NK-92 (cell line): ENCODE results near the gene C2CD2.

ENCODE experiments used
- DNase-seq: peaks from one replicate; lab custom pipeline; 2025; ENCODE audit not compliant: unreplicated experiment; lab: John Stamatoyannopoulos, UW

C2CD2 gene

GRCh38 chr21:41933313-41934079 lies 20.3 kb downstream of the C2CD2 start:
- no peak for DNase-seq

GRCh38 chr21:41932576-41933312 lies 21.1 kb downstream of the C2CD2 start:
- DNase-seq, result no peak

- no peak for DNase-seq
Measured at GRCh38 chr21:41932191-41932575, 21.6 kb downstream of the C2CD2 start.

DNA sequence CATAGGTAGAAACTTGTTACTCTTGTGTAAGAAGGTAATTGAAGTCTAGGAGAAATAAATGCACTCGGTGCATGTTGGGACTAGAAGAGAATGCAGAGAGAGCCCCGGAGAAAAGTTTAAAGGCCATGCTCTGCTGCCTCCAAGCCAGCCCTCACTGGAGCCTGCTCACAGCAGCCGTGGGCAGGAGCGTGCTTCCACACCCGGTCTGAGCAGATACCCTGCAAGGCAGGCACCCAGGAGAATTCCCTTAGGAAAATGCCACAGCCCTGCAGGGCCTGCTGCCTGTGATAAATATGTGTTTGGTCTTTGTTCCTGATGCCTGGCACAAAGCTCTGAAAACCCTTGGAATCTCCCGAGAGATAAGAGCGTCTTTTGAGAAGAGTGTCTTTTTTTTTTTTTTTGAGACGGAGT lies 22.8 kb downstream of the C2CD2 start:
- DNase-seq, result no peak

GRCh38 chr21:41929248-41929647 lies 24.6 kb downstream of the C2CD2 start:
- no peak for DNase-seq

- no peak for DNase-seq
Measured at GRCh38 chr21:41928621-41929220, 25.1 kb downstream of the C2CD2 start.

- no peak for DNase-seq
Measured at GRCh38 chr21:41927727-41928409, 25.9 kb downstream of the C2CD2 start.

- DNase-seq, result no peak
Measured at GRCh38 chr21:41926807-41927171, 27.0 kb downstream of the C2CD2 start.

- DNase-seq, result no peak
Measured at GRCh38 chr21:41926117-41926806, 27.6 kb downstream of the C2CD2 start.

- DNase-seq, result no peak
Measured at GRCh38 chr21:41925767-41926116, 28.1 kb downstream of the C2CD2 start.

DNA sequence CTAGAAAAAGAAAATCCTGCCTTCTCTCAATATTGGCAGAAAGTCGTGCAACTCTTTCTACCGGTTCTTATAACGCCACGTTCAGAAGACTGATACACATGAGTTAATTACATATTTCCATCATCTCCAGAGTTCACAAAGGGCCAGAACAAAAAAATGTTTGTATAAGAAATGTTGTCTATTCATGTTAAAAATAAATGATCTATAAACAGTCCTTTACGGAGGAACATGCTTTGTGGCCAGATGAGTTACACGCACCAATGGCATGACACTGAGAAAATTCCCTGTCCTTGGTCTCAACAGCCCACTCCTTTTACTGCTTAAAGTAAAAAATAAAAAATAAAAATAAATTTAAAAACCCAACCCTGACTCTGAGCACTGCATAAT lies 29.5 kb downstream of the C2CD2 start:
- no peak for DNase-seq

DNA sequence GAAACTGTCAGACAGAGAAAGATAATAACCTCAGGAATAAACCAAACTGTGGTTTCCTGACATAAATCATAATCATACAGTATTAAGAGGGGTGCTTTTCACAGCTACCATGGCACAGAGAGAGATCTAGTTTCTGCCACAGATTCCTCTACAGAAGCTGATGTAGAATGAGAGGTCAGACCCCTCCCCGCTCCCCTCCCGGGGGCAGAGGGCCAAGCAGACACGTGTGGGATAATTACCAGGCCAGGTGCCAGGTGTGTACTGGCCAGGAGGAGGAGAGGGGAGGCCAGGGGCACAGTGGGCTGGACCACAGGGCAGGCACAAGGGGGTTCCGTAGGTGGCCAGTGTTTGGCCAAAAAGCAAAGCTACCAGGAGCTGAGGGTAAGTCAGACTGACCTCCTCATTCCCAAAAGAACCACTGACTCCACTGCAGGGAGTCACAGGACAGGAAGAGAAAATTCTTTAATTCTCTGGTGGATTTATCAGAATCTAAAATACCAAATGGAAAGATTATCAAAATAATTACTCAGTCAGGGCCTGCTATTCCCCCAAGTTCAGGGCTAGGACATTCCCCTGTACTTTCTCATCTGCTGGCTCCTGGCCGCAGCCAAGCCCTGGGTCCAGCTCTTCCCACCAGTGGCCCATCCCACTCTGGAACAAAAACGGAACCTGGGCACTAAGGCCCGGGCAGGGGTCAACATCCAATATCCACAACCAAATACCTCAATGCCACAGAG lies 30.0 kb downstream of the C2CD2 start:
- DNase-seq, result no peak

GRCh38 chr21:41923186-41923585 lies 30.6 kb downstream of the C2CD2 start:
- no peak for DNase-seq

GRCh38 chr21:41921021-41921420 lies 32.8 kb downstream of the C2CD2 start:
- DNase-seq, result no peak

GRCh38 chr21:41920476-41920875 lies 33.3 kb downstream of the C2CD2 start:
- no peak for DNase-seq

- no peak for DNase-seq
Measured at GRCh38 chr21:41919666-41920398, 34.0 kb downstream of the C2CD2 start.

- no peak for DNase-seq
Measured at GRCh38 chr21:41918561-41919358, 35.1 kb downstream of the C2CD2 start.

- DNase-seq, result no peak
Measured at GRCh38 chr21:41917531-41917930, 36.3 kb downstream of the C2CD2 start.

- no peak for DNase-seq
Measured at GRCh38 chr21:41916888-41917433, 36.9 kb downstream of the C2CD2 start.
